ENCODE measurements around the gene SIAH1.

GRCh38 chr16:48317614-48318315, 67.4 kb downstream of the SIAH1 start:
- TF ChIP-seq, protein P1, sequence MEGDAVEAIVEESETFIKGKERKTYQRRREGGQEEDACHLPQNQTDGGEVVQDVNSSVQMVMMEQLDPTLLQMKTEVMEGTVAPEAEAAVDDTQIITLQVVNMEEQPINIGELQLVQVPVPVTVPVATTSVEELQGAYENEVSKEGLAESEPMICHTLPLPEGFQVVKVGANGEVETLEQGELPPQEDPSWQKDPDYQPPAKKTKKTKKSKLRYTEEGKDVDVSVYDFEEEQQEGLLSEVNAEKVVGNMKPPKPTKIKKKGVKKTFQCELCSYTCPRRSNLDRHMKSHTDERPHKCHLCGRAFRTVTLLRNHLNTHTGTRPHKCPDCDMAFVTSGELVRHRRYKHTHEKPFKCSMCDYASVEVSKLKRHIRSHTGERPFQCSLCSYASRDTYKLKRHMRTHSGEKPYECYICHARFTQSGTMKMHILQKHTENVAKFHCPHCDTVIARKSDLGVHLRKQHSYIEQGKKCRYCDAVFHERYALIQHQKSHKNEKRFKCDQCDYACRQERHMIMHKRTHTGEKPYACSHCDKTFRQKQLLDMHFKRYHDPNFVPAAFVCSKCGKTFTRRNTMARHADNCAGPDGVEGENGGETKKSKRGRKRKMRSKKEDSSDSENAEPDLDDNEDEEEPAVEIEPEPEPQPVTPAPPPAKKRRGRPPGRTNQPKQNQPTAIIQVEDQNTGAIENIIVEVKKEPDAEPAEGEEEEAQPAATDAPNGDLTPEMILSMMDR (IDR thresholded peaks at IDR 0.05): no peak
- TF ChIP-seq POLR2A (IDR thresholded peaks at IDR 0.05; ENCODE audit: low read depth) (no peak), EP300 (IDR thresholded peaks at IDR 0.05) (no peak)
